Left lung (tissue), 10 donors: Measurements from ENCODE around the gene MRGPRX4. TPM values are rescaled to one million over a fixed set of nuclear protein-coding genes. Genes with fewer than 3 reads are reported as not detected.
A peak's percentile ranks its signal among the peaks of the same experiment; 100 is the strongest.

Experiments
- ATAC-seq: fragments of 200-7000 bp; cut with Tn5 transposase; one replicate; pipeline ENCODE4 v1.9.1; 2020; ENCODE audit warnings: moderate library complexity
- DNase-seq, 4 donors: peaks; one replicate each; pipeline ENCODE4 v3.0.0-alpha.2; 2013 to 2020
- H3K27ac ChIP-seq, 2 donors: fragments of 200-600 bp; sonication (generic) in 1 of 2; one replicate each; pipeline versions ENCODE4 v1.5.0 to v1.8.0; 2020 to 2021
- H3K27me3 ChIP-seq, 2 donors: fragments of 200-600 bp; sonication (generic) in 1 of 2; one replicate each; pipeline versions ENCODE4 v1.5.0 to v1.8.0; 2020 to 2021
- H3K36me3 ChIP-seq, 2 donors: fragments of 200-600 bp; sonication (generic) in 1 of 2; one replicate each; pipeline versions ENCODE4 v1.5.0 to v1.8.0; 2020 to 2021
- H3K4me1 ChIP-seq, 2 donors: fragments of 200-600 bp; one replicate each; pipeline ENCODE4 v1.8.0; 2021
- H3K4me3 ChIP-seq, 2 donors: fragments of 200-600 bp; sonication (generic) in 1 of 2; one replicate each; pipeline versions ENCODE4 v1.5.0 to v1.8.0; 2020 to 2021; ENCODE audit warnings: mild to moderate bottlenecking in 1 of 2
- H3K9me3 ChIP-seq, 2 donors: fragments of 200-600 bp; sonication (generic) in 1 of 2; one replicate each; pipeline versions ENCODE4 v1.5.0 to v1.8.0; 2020 to 2021
- intact Hi-C, 2 donors: fragments of 100-400 bp; cut with DNase I; formaldehyde crosslinking; loops; one replicate each; pipeline versions ENCODE4 v1.11.2 to v1.14.2; 2022
- polyA plus RNA-seq, 6 donors: library from polyadenylated mRNA; unstranded; fragments of 120-200 nt; gene quantifications; one replicate each; pipeline ENCODE4 v1.2.1, GENCODE V29; 2013; ENCODE audit not compliant: insufficient read length in 6 of 6
- total RNA-seq, 2 donors: library from RNA; stranded (reverse); fragmentation: NEBNext Ultra II Directional; extraction: Animal tissue kit (Norgen Biotek cat#: 25700); gene quantifications; one replicate each; pipeline ENCODE4 v1.2.1, GENCODE V29; 2021
- TF ChIP-seq, protein P1 (sequence below), 2 donors: fragments of 200-600 bp; sonication (generic) in 1 of 2; IDR thresholded peaks; one replicate each; pipeline versions ENCODE4 v1.5.0 to v1.8.0; 2021; ENCODE audit warnings: antibody characterized with exemption in 2 of 2
- donor health status: DM: no; HTN: yes; CAD: no.
- donor health status: DM: no; HTN: no; CAD: no.

Gene MRGPRX4
- total and polyA plus RNA-seq, 8 donors = not detected

- Histone ChIP-seq H3K4me1 (no peaks in the 10 kb centered on the region), H3K9me3 (no peaks in the 10 kb centered on the region), H3K27me3 (peaks cover 4 to 46% of the 10 kb centered on the region in 2 donors), H3K27ac (no peak overlapping the region), H3K4me3 (no peak overlapping the region), H3K36me3 (no peaks in the 10 kb centered on the region)
- DNase-seq (no peak), ATAC-seq (no peak)
- intact Hi-C loops = no loop called here
- TF ChIP-seq, protein P1, sequence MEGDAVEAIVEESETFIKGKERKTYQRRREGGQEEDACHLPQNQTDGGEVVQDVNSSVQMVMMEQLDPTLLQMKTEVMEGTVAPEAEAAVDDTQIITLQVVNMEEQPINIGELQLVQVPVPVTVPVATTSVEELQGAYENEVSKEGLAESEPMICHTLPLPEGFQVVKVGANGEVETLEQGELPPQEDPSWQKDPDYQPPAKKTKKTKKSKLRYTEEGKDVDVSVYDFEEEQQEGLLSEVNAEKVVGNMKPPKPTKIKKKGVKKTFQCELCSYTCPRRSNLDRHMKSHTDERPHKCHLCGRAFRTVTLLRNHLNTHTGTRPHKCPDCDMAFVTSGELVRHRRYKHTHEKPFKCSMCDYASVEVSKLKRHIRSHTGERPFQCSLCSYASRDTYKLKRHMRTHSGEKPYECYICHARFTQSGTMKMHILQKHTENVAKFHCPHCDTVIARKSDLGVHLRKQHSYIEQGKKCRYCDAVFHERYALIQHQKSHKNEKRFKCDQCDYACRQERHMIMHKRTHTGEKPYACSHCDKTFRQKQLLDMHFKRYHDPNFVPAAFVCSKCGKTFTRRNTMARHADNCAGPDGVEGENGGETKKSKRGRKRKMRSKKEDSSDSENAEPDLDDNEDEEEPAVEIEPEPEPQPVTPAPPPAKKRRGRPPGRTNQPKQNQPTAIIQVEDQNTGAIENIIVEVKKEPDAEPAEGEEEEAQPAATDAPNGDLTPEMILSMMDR (IDR thresholded peaks at IDR 0.05) = no peak
Measured at GRCh38 chr11:18204771-18205170, 32.1 kb downstream of the MRGPRX4 start.

DNA sequence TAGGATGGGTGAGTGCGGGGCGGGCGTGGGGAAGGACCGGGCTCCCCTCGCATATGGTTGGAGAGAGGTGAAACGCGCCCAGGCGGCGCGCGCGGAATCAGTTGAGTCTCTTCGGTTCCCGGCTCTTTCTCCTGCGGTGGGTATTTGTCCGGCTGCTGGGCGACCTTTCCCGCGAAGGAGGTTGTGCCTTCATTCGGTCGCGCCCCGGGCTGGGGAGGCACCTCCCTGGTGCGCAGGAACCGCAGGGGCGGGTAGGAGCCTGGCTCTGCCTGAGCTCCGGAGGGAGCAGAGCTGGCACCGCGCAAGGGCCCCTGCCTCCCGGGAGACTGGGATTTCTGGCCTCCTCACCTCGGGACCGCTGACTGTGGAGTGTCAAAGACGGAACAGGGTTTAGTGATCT is 36.4 kb downstream of the MRGPRX4 start:
- Histone ChIP-seq H3K9me3 (no peaks in the 10 kb centered on the region), H3K4me3 (no peak overlapping the region), H3K4me1 (no peaks in the 10 kb centered on the region), H3K27ac (no peak overlapping the region), H3K27me3 (peaks cover 4 to 45% of the 10 kb centered on the region in 2 donors), H3K36me3 (no peaks in the 10 kb centered on the region)
- peak in 1 of 4 donors; percentile 78 for DNase-seq
- no peak for ATAC-seq
- TF ChIP-seq, protein P1 (IDR thresholded peaks at IDR 0.05) = no peak
- intact Hi-C loops = no loop called here

DNA sequence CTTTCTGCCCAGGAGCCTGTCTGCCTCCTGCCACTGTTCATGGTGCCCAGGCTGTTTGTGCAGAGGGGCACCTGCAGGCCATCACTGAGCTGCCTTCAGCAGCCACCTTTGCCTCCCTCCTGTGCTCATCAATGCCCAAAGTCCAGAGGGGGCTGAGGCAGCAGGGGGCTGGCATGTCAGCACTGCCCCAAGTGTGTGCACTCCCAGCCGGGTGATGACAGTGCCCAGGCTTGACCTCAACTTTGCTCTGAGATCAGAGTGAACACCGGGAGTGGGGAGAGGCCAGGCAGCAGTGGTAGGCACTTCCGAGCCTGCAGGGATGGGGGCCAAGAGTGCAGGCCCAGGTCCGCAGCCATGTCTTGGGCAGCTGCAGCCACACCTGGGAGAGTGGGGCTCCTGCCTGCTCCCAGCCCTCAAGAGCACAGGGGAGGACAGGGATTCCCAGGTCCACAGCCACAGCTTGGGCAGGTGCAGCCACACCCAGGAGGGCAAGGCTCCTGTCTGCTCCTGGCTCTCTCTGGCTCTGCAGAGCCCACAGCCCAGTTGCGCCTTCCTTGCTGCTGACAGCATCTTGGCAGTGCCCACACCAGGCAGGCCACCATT is 48.7 kb downstream of the MRGPRX4 start:
- TF ChIP-seq, protein P1 (IDR thresholded peaks at IDR 0.05) = no peak
- intact Hi-C loops = no loop called here
- no peak overlapping the region for H3K27ac ChIP-seq
- ATAC-seq = no peak
- H3K4me1 ChIP-seq = no peaks in the 10 kb centered on the region
- DNase-seq = no peak
- no peak overlapping the region for H3K4me3 ChIP-seq
- no peaks in the 10 kb centered on the region for H3K9me3 ChIP-seq
- H3K27me3 ChIP-seq = no peaks in the 10 kb centered on the region
- H3K36me3 ChIP-seq = no peaks in the 10 kb centered on the region

DNA sequence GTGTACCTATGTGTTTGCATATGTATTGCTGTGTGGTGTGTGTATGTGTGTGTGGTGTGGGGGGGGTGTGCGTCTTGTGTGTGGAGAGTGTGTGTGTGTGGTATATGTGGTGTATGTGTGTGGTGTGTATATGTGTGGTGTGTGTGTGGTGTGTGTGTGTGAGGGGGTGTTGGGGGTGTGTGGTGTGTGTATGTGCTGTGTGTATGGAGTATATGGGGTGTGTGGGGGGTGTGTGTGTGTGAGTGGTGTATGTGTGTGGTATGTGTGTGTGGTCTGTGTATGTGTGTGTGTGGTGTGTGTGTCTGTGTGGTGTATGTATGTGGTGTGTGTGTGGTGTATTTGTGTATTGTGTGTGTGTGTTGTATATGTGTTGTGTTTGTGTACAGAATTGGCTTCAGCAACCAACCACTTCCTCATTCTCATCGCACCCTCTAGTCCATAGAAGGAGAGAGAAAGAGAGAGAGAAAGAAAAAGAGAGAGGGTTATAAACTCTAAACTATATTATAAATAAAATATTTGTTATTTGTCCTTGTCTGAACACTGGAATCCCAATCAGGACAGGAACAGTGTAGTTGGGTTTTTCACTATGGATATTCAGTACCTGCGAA is 50.3 kb downstream of the MRGPRX4 start:
- Histone ChIP-seq H3K4me1 (no peaks in the 10 kb centered on the region), H3K36me3 (no peaks in the 10 kb centered on the region), H3K9me3 (no peaks in the 10 kb centered on the region), H3K4me3 (no peak overlapping the region), H3K27me3 (no peaks in the 10 kb centered on the region), H3K27ac (no peak overlapping the region)
- ATAC-seq (no peak), DNase-seq (no peak)
- intact Hi-C loops = no loop called here
- TF ChIP-seq, protein P1 (IDR thresholded peaks at IDR 0.05) = no peak

Other genes starting within 250 kb of the MRGPRX4 start
- 10 to 100 TPM; 25.4 to 26.1 TPM for gene SERGEF, start 159.8 kb upstream of the MRGPRX4 start, total RNA-seq
- 10 to 100 TPM; 16.2 to 21.4 (median 18.9) TPM for gene SERGEF, start 159.8 kb upstream of the MRGPRX4 start, polyA plus RNA-seq
- gene TPH1, start 126.6 kb upstream of the MRGPRX4 start, total RNA-seq = under 1 TPM; 0.26 TPM
- gene TPH1, start 126.6 kb upstream of the MRGPRX4 start, polyA plus RNA-seq = 1 to 10 TPM; 1.6 to 3.1 (median 2.4) TPM
- gene SAAL1, start 66.8 kb upstream of the MRGPRX4 start, total RNA-seq = 10 to 100 TPM in 1 of 2 donors, 1 to 10 TPM in 1; 9.5 to 13.7 TPM
- 10 to 100 TPM; 33.9 to 48.3 (median 37.5) TPM for gene SAAL1, start 66.8 kb upstream of the MRGPRX4 start, polyA plus RNA-seq
- gene MRGPRX3, start 40.3 kb upstream of the MRGPRX4 start, total RNA-seq = under 1 TPM; 0.15 to 0.21 TPM
- not detected for gene MRGPRX3, start 40.3 kb upstream of the MRGPRX4 start, polyA plus RNA-seq
- 1 to 10 TPM in 1 of 2 donors, not detected in 1; 3.7 TPM for gene SAA4, start 64.0 kb downstream of the MRGPRX4 start, total RNA-seq
- not detected for gene SAA4, start 64.0 kb downstream of the MRGPRX4 start, polyA plus RNA-seq
- gene SAA2, start 75.8 kb downstream of the MRGPRX4 start, total RNA-seq = 10 to 100 TPM in 1 of 2 donors, under 1 TPM in 1; 0.38 to 92.5 TPM
- gene SAA2, start 75.8 kb downstream of the MRGPRX4 start, polyA plus RNA-seq = under 1 TPM in 3 of 6 donors, not detected in 3; 0.20 to 0.23 (median 0.22) TPM
- 100 to 1,000 TPM in 1 of 2 donors, under 1 TPM in 1; 0.58 to 194 TPM for gene SAA1, start 93.4 kb downstream of the MRGPRX4 start, total RNA-seq
- not detected for gene SAA1, start 93.4 kb downstream of the MRGPRX4 start, polyA plus RNA-seq
- gene HPS5, start 149.3 kb downstream of the MRGPRX4 start, total RNA-seq = 10 to 100 TPM; 23.8 to 25.3 TPM
- 10 to 100 TPM; 19.4 to 25.2 (median 21.4) TPM for gene HPS5, start 149.3 kb downstream of the MRGPRX4 start, polyA plus RNA-seq
- gene GTF2H1, start 149.7 kb downstream of the MRGPRX4 start, total RNA-seq = 10 to 100 TPM; 30.6 to 41.3 TPM
- 10 to 100 TPM; 58.8 to 73.3 (median 65.0) TPM for gene GTF2H1, start 149.7 kb downstream of the MRGPRX4 start, polyA plus RNA-seq
- 100 to 1,000 TPM; 288 to 550 TPM for gene LDHA, start 221.7 kb downstream of the MRGPRX4 start, total RNA-seq
- gene LDHA, start 221.7 kb downstream of the MRGPRX4 start, polyA plus RNA-seq = 100 to 1,000 TPM; 283 to 453 (median 386) TPM
- under 1 TPM in 1 of 2 donors, not detected in 1; 0.82 TPM for gene LDHC, start 239.5 kb downstream of the MRGPRX4 start, total RNA-seq
- 1 to 10 TPM in 2 of 6 donors, under 1 TPM in 2, not detected in 2; 0.16 to 1.5 (median 0.69) TPM for gene LDHC, start 239.5 kb downstream of the MRGPRX4 start, polyA plus RNA-seq